Neural progenitor cell (in vitro differentiated cells): Measurements from ENCODE around the gene PTDSS2.

Experiments
- EZH2 ChIP-seq: fragments of 200-600 bp; sonication (generic); IDR thresholded peaks from 2 replicates; pipeline ENCODE4 v1.6.1; 2017; ENCODE audit warnings: antibody characterized with exemption, mild to moderate bottlenecking, moderate library complexity
- TF ChIP-seq, protein P1 (sequence below): fragments of 200-600 bp; sonication (generic); IDR thresholded peaks from 2 replicates; pipeline ENCODE4 v1.5.1; 2017; ENCODE audit warnings: antibody characterized with exemption, mild to moderate bottlenecking

DNA sequence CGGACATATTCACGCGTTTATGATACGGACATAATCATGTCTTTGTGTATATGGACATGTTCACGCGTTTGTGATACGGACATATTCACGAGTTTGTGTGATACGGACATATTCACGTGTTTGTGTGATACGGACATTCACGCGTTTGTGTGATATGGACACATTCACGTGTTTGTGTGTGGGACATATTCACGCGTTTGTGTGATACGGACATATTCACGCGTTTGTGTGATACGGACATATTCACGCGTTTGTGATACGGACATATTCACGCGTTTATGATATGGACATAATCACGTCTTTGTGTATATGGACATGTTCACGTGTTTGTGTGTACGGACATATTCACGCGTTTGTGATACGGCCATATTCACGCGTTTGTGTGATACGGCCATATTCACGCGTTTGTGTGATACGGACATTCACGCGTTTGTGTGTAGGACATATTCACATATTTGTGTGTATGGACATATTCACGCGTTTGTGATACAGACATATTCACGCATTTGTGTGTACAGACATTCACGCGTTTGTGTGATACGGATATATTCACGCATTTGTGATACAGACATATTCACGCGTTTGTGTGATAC lies 24.9 kb downstream of the PTDSS2 start:
- TF ChIP-seq, protein P1, sequence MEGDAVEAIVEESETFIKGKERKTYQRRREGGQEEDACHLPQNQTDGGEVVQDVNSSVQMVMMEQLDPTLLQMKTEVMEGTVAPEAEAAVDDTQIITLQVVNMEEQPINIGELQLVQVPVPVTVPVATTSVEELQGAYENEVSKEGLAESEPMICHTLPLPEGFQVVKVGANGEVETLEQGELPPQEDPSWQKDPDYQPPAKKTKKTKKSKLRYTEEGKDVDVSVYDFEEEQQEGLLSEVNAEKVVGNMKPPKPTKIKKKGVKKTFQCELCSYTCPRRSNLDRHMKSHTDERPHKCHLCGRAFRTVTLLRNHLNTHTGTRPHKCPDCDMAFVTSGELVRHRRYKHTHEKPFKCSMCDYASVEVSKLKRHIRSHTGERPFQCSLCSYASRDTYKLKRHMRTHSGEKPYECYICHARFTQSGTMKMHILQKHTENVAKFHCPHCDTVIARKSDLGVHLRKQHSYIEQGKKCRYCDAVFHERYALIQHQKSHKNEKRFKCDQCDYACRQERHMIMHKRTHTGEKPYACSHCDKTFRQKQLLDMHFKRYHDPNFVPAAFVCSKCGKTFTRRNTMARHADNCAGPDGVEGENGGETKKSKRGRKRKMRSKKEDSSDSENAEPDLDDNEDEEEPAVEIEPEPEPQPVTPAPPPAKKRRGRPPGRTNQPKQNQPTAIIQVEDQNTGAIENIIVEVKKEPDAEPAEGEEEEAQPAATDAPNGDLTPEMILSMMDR, result no peak
- TF ChIP-seq EZH2, result no peak
